Stimulated activated CD8-positive, alpha-beta memory T cell treated with anti-CD3 and anti-CD28 coated beads, Interleukin-15, amount 100 ng/mL, for 48 hours (primary cell): Measurements from ENCODE around the gene AKAP1.

ENCODE experiments used
- DNase-seq, 2 donors: peaks; one replicate each; pipeline ENCODE4 v3.0.0-alpha.2; 2020; ENCODE audit warnings: low read depth in 2 of 2

AKAP1 gene

GRCh38 chr17:57105591-57105990 lies 20.5 kb downstream of the AKAP1 start:
- DNase-seq, result no peak

DNA sequence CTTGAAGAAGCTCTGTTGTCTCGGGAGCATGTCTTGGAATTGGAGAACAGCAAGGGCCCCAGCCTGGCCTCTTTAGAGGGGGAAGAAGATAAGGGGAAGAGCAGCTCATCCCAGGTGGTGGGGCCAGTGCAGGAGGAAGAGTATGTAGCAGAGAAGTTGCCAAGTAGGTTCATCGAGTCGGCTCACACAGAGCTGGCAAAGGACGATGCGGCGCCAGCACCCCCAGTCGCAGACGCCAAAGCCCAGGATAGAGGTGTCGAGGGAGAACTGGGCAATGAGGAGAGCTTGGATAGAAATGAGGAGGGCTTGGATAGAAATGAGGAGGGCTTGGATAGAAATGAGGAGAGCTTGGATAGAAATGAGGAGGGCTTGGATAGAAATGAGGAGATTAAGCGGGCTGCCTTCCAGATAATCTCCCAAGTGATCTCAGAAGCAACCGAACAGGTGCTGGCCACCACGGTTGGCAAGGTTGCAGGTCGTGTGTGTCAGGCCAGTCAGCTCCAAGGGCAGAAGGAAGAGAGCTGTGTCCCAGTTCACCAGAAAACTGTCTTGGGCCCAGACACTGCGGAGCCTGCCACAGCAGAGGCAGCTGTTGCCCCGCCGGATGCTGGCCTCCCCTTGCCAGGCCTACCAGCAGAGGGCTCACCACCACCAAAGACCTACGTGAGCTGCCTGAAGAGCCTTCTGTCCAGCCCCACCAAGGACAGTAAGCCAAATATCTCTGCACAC lies 21.2 kb downstream of the AKAP1 start:
- DNase-seq, result no peak

DNA sequence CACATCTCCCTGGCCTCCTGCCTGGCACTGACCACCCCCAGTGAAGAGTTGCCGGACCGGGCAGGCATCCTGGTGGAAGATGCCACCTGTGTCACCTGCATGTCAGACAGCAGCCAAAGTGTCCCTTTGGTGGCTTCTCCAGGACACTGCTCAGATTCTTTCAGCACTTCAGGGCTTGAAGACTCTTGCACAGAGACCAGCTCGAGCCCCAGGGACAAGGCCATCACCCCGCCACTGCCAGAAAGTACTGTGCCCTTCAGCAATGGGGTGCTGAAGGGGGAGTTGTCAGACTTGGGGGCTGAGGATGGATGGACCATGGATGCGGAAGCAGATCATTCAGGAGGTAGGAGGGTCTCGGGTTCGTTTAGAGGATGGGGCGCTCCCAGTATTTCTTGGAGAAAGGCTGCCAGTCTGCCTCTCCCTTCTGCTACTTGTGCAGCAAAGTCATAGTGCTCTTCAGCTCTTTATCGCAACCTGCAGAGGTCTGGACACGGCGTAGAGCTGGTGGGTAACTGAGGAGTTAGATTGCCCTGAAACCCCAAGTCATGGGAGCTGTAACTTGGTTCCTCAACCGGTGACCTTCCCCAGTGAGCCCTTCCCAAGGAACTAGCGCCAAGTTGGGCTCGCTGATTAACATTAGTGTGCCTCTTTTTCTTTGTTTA lies 21.9 kb downstream of the AKAP1 start:
- no peak for DNase-seq

DNA sequence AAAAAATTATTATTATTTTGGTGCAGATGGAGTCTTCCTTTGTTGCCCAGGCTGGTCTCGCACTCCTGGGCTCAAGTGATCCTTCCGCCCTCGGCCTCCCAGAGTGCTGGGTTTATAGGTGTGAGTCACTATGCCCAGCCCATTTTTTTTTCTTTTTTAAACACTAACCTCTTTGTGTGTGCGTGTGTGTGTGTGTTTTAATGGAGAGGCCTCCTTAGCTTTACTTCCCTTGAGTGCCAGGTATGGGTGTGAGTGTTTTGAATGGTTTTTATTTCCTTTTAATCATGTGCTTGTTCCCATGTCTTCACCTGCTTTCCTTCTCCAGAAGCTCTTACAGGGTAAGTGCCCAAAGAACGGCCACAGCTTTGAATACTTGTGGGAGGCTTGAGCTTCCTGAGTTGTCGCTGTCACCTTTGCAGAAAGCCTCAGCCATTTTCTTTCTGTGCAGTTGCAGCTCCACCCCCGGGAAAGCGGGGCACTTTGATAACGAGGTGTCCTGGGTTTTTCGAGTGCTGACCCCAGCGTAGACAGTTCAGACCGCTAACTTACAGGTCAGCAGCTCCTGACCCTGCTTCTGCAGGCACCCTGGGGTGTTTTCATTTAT lies 22.6 kb downstream of the AKAP1 start:
- no peak for DNase-seq

DNA sequence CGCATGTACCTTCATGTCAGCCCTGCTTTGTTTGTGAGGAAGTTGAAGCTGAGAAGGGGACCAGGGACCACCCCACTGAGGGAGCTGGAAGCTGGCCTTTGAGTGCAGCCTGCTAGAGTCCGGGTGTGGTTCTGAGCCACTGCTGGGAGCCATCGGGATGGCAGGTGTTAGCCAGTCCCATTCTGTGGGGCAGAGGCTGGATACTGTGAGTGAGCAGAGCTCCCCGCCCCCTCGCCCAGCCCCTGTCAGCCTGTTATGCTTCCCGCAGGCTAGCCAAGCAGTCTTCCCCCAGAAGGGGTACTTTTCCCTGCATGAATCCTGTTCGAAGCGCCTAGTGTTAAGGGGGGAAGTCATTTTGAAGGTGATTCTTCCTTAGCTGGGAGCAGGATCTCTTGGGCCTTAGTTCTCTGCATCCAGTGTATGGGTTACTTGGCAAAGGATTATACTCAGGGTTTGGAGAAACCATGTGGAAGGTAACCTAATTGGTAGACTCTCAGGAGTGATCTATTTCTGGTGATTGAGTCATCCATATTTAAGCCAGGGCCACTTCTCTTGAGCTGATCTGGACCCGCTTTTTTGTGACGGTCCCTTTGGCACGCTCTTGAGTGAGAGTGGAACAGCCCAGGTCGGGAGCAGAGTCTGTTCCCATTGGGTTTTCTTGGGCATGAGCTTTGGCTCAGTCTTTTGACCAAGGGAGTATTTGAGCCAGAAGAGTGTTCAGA lies 23.8 kb downstream of the AKAP1 start:
- DNase-seq, result no peak

- DNase-seq, result no peak
These were observed 24.5 kb downstream of the AKAP1 start for GRCh38 chr17:57109393-57110151.

DNA sequence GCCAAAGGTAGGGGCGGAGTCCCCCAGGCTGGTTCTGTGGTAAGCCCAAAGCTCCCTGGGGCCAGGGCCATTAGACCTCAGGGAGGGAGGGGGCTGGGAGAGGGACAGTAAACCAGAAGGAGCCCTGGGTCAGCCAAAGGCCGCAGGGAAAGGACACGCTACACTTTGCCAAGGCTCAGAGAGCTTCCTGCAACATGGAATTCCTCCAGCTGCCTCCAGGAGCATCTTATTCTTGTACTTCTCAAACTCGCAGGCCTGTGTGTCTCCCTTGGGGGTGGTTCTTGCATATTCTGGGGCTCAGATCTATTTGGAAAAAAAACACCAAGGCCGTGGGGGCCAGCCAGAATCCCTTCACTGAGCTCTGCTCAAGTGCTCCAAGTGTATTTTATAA lies 25.1 kb downstream of the AKAP1 start:
- no peak for DNase-seq

DNA sequence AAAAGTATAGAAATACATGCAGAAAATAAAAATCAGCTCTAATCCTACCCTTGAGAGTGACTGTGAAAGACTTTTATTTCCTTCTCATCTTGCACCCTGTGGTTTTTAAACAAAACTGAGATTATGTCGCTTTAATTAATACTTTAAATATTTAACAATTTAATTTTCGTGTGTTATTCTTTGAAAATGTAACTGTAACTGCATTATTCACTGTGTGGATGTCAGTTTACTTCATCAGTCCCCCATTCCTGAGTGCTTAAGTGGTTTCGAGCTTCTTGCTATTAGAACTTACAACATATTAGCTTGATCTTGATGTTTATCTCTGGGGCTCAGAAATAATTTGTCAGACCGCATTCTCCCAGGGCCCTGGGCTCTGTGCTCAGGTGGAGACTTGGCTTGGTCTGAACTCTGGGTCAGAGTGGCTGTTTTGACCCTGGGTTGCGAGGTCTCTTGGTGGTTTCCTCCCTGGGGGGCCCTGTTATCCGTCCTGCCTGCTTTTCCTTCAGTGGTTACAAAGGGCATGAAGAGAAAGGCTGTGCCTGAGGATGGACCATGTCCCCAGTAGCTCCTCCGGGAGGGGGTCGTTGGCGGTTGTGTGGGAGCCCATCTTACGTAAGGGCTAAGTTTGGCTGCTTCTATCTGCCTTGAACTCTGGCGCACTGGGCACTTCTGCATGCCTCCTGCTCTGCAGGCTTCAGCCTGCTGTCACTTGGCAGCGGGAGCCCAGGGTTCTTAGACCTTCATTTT lies 25.7 kb downstream of the AKAP1 start:
- no peak for DNase-seq

DNA sequence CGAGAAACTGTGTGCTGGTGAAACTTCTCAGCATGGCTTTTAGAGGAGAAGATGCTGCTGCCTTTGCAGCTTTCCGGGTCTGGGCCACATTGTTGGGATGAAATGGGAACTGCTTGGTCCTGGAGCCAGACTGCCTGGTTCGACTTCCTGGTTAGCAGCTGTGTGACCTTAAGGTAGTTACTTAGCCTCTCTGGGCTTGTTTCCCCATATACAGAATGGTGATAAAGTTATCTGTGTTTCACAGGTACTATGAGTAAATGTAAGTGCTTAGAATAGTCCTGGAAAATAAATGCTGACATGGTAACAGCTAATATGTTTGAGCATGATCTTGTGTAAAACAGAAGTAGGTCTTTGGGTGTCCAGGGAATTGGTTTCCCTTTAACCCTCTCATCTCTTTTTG lies 26.3 kb downstream of the AKAP1 start:
- DNase-seq, result no peak

GRCh38 chr17:57113011-57113410 lies 28.0 kb downstream of the AKAP1 start:
- DNase-seq, result no peak

GRCh38 chr17:57113656-57114055 lies 28.6 kb downstream of the AKAP1 start:
- DNase-seq, result no peak

GRCh38 chr17:57114085-57114673 lies 29.1 kb downstream of the AKAP1 start:
- peak; percentile 22 to 24 for DNase-seq

GRCh38 chr17:57115377-57115776 lies 30.3 kb downstream of the AKAP1 start:
- no peak for DNase-seq

DNA sequence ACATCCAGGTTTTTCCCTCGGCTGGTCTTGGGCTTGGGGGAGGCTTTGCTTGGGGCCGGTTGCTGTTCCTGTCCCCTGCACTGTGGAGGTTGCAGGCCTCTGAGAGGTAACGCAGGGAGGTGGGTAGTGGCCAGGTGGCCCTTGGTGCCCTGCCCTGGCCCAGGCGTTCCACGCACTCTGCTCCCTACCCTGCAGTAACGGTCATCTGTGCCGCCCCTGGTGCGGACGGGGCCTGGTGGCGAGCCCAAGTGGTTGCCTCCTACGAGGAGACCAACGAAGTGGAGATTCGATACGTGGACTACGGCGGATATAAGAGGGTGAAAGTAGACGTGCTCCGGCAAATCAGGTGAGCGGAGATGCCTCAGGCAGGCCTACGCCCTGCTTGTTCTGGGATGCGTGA lies 30.9 kb downstream of the AKAP1 start:
- no peak for DNase-seq

- no peak for DNase-seq
These were observed 32.8 kb downstream of the AKAP1 start for GRCh38 chr17:57117798-57118197.

GRCh38 chr17:57120814-57121213 lies 35.8 kb downstream of the AKAP1 start:
- DNase-seq, result no peak

GRCh38 chr17:57121308-57122042 lies 36.4 kb downstream of the AKAP1 start:
- DNase-seq, result no peak

DNA sequence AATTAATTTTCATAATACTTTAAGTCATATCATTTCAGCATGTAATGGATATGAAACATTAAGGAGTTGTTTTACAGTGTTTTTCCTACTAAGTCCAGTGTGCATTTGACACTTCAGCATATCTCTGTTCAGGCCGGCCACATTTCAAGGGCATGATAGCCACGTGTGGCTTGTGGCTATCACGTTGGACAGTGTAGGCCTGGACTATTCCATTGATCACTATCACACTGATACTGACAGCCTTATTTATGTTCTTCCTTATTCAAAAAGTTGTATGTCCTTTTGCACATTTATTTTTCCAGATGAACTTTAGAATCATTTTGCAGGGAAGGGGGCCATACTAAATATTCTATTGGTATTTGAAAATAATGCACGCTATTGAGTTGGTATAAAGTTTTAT lies 39.0 kb downstream of the AKAP1 start:
- no peak for DNase-seq

- DNase-seq, result no peak
These were observed 40.4 kb downstream of the AKAP1 start for GRCh38 chr17:57125406-57125805.

DNA sequence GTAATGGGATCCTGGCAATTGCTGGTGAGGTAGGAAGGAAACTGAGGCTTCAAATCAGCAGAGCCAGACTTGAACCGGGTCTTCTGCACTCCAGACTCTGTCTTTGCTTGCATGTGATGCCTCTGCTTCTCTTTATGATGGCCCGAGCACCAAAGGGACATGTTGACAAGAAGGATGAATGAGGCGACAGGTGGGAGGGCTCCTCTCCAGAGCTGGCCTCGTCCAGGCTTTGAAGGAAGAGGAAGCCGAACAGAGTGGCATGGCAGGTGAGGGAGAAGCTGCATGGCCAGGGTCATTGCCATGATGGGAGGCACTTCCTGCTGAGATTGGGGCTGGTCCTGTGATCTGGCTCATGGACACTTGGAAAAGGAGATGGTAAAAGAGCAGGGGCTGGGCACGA lies 40.8 kb downstream of the AKAP1 start:
- no peak for DNase-seq
